AG09319 (cell line): ENCODE results near the gene ZGPAT.

Experiments
- DNase-seq: peaks from one replicate; pipeline ENCODE4 v3.0.0-alpha.2; 2010; ENCODE audit warnings: low read depth; ENCODE audit errors: extremely low read depth
- CTCF ChIP-seq: IDR thresholded peaks from 2 replicates; pipeline ENCODE4 v1.5.1; 2011; ENCODE audit warnings: low read depth, mild to moderate bottlenecking, inconsistent platforms, low read length, moderate library complexity

The ZGPAT gene

GRCh38 chr20:63744574-63745423 is 37.0 kb downstream of the ZGPAT start:
- no peak for TF ChIP-seq CTCF
- no peak for DNase-seq

GRCh38 chr20:63745424-63745805 is 37.6 kb downstream of the ZGPAT start:
- no peak for DNase-seq
- TF ChIP-seq CTCF = no peak

GRCh38 chr20:63745961-63746731 is 38.3 kb downstream of the ZGPAT start:
- TF ChIP-seq CTCF = no peak
- DNase-seq = no peak

GRCh38 chr20:63746751-63747315 is 39.0 kb downstream of the ZGPAT start:
- no peak for DNase-seq
- no peak for TF ChIP-seq CTCF

GRCh38 chr20:63747622-63748069 is 39.8 kb downstream of the ZGPAT start:
- TF ChIP-seq CTCF = no peak
- no peak for DNase-seq

- no peak for DNase-seq
- no peak for TF ChIP-seq CTCF
These were observed 40.5 kb downstream of the ZGPAT start for GRCh38 chr20:63748070-63748933.
